GM18867 (cell line): ENCODE results near the gene SLC26A1.

ENCODE experiments used
- ATAC-seq: cut with Tn5 transposase; IDR thresholded peaks from one replicate; pipeline ENCODE4 v1.9.1; 2021; ENCODE audit warnings: mild to moderate bottlenecking, moderate library complexity; ENCODE audit not compliant: unreplicated experiment

Gene SLC26A1

DNA sequence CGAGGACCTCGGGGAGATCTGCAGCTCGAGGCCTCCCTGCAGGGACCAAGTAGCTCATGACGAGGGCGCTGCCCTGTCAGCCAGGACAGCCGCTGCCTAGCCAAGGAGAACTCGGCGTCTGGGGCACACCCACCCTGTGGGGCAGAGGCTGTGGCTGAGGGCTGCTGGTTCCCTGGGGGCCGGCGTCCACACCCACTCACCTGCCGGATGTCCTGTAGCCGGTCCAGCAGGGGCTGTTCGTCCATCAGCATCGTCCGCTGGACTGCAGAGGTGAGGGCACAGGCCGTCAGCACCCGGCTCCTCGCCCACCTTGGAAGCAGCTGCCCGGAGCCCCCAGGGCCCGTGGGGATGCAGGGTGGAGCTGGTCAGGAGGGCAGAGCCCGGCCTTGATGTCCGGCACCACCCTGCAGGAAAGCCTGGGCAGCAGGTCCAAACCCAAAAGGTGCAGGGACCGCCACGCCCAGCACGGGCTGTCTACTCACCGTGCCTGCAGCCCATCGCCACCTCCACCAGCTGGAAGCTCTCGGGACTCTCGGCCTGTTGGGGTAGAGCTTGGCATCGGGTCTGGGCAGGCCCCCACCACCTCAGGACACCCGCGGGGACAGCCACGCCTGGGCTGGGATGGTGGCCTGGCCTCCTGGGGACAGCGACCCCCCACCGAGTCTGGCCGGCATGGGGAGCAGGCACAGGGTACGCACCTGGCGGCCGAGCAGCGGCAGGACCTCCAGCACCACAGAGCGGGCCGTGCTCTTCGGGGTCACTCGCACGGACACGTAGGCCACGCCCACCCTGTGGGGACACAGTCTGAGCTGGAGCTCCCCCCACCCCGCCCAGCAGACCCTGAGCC is 26.7 kb downstream of the SLC26A1 start:
- no peak for ATAC-seq

- no peak for ATAC-seq
These were observed 27.5 kb downstream of the SLC26A1 start for GRCh38 chr4:965766-966134.

GRCh38 chr4:965048-965765 is 28.0 kb downstream of the SLC26A1 start:
- no peak for ATAC-seq

DNA sequence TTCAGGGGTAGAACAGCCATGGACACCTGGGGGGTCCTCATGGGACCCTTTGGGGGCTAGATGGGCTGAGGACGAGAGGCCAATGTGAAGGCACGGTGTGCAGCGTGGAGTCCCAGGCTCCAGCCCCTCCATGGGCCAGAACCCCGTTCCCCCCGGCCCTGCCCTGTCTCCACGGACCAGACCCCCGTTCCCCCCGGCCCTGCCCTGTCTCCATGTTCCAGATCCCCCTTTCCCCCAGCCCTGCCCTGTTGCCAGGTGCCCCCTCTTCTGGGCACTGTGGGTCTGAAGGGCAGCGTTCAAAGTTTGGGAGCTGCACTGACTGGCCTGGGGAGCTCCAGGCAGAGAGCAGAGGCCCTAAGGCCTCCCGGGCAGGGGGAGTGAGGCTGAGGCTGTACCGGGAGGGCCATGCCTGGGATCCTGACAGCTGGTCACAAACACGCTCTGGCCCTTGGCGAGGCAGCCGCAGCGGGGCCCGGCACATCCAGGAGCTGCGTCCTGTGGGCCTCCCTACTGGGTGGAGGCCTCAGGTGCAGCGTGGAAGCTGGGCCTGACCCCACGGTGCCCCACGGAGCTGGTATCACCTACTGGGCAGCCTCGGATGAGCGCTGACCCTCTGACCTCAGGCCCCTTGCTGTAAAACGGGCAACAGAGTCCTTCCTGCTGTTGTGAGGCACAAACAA is 28.7 kb downstream of the SLC26A1 start:
- ATAC-seq = no peak

GRCh38 chr4:963276-964225 is 29.7 kb downstream of the SLC26A1 start:
- no peak for ATAC-seq

- ATAC-seq = no peak
These were observed 30.7 kb downstream of the SLC26A1 start for GRCh38 chr4:962231-963208.

GRCh38 chr4:961351-962230 is 31.6 kb downstream of the SLC26A1 start:
- ATAC-seq = no peak

- no peak for ATAC-seq
These were observed 32.4 kb downstream of the SLC26A1 start for GRCh38 chr4:960636-961350.

GRCh38 chr4:960140-960635 is 33.0 kb downstream of the SLC26A1 start:
- ATAC-seq = no peak

DNA sequence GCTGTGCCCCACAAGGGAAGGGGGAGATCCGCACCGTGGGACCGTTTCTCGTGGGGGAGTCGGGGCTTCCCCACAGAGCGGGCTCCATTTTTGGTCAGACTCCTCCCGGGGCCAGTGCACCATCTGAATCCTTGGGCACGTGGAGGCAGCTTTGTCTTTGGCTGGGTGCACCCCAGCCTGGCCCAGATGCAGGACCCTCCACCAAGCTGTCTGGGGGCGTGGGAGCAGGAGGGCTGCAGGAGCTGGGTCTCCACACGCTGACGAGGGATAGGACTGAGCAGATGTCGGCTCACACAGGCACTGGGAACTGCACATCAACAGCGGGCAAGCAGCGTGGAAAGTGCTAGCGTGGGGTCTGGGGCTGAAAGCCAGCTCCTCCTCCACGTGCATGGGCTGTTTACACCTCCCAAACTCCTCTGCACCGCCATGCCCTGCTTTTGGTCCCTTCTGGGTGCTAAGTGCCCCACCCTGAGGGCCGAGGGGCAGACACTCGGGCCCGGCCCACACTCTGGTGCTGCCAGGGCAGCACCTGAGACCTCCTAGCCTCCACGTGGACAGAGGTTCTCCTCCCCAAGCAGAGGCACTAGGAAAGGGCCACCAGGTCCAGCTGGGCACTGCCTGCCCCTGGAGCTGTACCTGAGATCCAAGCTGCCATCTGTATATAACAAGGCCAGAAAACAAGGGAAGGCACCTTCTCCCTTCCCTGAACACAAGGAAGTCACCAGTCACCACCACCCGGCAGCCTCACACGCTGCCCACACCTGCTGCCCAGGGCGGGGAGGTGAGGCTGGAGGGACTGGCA is 33.7 kb downstream of the SLC26A1 start:
- ATAC-seq = no peak

- ATAC-seq = no peak
These were observed 34.4 kb downstream of the SLC26A1 start for GRCh38 chr4:958696-959337.

GRCh38 chr4:958314-958665 is 34.9 kb downstream of the SLC26A1 start:
- no peak for ATAC-seq

GRCh38 chr4:957581-958313 is 35.5 kb downstream of the SLC26A1 start:
- no peak for ATAC-seq

DNA sequence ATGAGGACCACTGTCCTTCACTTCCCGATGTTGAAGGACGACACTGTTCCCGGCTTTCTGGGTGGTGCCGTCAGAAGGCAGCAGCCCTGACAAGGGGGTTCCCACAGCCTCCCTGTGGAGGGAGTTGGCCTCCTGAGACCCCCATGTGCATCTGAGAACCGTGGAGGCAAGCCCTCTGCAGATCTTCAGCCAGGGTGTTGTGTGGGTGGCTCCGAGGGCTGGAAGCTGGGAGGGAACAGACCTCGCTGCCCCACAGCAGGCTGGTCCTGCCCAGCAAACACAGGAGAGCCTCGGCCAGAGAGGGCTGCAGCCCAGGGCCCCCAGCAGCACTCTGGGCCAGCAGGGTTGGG is 36.0 kb downstream of the SLC26A1 start:
- no peak for ATAC-seq

DNA sequence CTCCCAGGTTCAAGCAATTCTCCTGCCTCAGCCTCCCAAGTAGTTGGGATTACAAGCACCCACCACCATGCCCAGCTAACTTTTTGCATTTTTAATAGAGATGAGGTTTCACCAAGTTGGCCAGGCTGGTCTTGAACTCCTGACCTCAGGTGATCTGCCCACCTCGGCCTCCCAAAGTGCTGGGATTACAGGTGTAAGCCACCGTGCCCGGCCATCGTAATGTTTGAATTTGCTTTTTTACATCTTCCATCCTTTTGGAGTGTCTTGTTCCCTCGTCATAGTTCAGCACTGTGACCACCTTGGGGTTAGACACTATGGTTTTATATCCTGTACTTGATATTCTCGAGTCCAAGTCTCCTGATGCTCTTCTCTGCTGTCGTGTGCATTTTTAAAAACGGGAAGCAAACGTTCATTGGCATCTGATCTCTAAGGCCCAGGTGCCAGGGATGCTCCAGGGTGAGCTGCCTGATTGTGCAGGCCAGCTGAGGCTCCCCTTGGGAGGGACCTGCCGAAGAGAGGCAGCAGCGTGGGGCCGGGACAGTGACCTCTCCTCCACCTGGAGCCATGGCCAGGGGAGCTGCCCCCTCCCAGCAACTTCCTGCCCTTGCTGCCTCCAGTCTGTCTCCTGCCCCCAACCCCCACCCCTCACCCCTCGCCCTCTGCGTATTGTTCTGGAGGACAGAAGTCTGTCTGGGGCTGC is 36.5 kb downstream of the SLC26A1 start:
- no peak for ATAC-seq
